IMR-90 (cell line): ENCODE results near the gene S1PR4. TPM values are rescaled to one million over a fixed set of nuclear protein-coding genes. Genes with fewer than 3 reads are reported as not detected.

Source experiments
- ATAC-seq: fragments of 200-7000 bp; cut with Tn5 transposase; 2 replicates; pipeline ENCODE4 v1.9.1; 2020; ENCODE audit warnings: low read depth, mild to moderate bottlenecking, moderate library complexity
- BruUV-seq: library from RNA; stranded (reverse); fragments of 400-500 nt; replicated peaks from 2 replicates; lab custom pipeline; 2021; lab: Mats Ljungman, UMichigan
- CTCF ChIA-PET: fragments of 300-600 bp; formaldehyde crosslinking; extraction: SDS; loops from one replicate; lab custom pipeline; 2021; ENCODE audit warnings: antibody characterized with exemption; lab: Yijun Ruan, JAX
- POLR2A ChIA-PET: fragments of 300-600 bp; sonication (Branson Sonifier 250); formaldehyde crosslinking; loops from one replicate; lab custom pipeline; 2022; ENCODE audit warnings: antibody characterized with exemption; ENCODE audit not compliant: unreplicated experiment; lab: Charles Lee
- DNase-seq: peaks from one replicate; pipeline ENCODE4 v3.0.0; 2013
- H2AFZ ChIP-seq: replicated peaks from 2 replicates; pipeline ENCODE3; 2013; ENCODE audit warnings: low read length, mild to moderate bottlenecking; ENCODE audit not compliant: poor library complexity
- H2AK5ac ChIP-seq: 2 replicates; pipeline ENCODE4 v1.6.1; 2013; ENCODE audit warnings: low read depth, low read length, inconsistent platforms
- H2AK9ac ChIP-seq: replicated peaks from 2 replicates; pipeline ENCODE3; 2013; ENCODE audit warnings: mild to moderate bottlenecking, low read depth, low read length, moderate library complexity; ENCODE audit not compliant: poor library complexity
- H2BK120ac ChIP-seq: 2 replicates; pipeline ENCODE4 v1.6.1; 2013; ENCODE audit warnings: low read depth, low read length, inconsistent platforms
- H2BK15ac ChIP-seq: 3 replicates; pipeline ENCODE4 v1.6.1; 2013; ENCODE audit warnings: low read depth, low read length, inconsistent platforms
- H2BK20ac ChIP-seq: 2 replicates; pipeline ENCODE4 v1.6.1; 2013; ENCODE audit warnings: low read depth, mild to moderate bottlenecking, inconsistent platforms, low read length, moderate library complexity
- H2BK5ac ChIP-seq: 2 replicates; pipeline ENCODE4 v1.6.1; 2013; ENCODE audit warnings: mild to moderate bottlenecking, low read depth, low read length, inconsistent platforms; ENCODE audit not compliant: poor library complexity, severe bottlenecking
- H3K14ac ChIP-seq: replicated peaks from 2 replicates; pipeline ENCODE4 v1.6.1; 2013; ENCODE audit warnings: low read depth, low read length, inconsistent platforms
- H3K18ac ChIP-seq: 2 replicates; pipeline ENCODE4 v1.6.1; 2013; ENCODE audit warnings: low read depth, low read length, control low read depth
- H3K23ac ChIP-seq: 2 replicates; pipeline ENCODE4 v1.6.1; 2013; ENCODE audit warnings: low read depth, low read length, inconsistent platforms
- H3K27ac ChIP-seq: 2 replicates; pipeline ENCODE4 v1.5.1; 2013; ENCODE audit warnings: mild to moderate bottlenecking, control low read depth, low read length; ENCODE audit not compliant: insufficient read depth
- H3K27me3 ChIP-seq: 2 replicates; pipeline ENCODE4 v1.6.1; 2013; ENCODE audit warnings: low read length; ENCODE audit not compliant: control insufficient read depth, insufficient read depth
- H3K36me3 ChIP-seq: 2 replicates; pipeline ENCODE4 v1.6.1; 2013; ENCODE audit warnings: low read length, mixed read lengths; ENCODE audit not compliant: control insufficient read depth, insufficient read depth
- H3K4ac ChIP-seq: 2 replicates; pipeline ENCODE4 v1.6.1; 2013; ENCODE audit warnings: low read depth, low read length, inconsistent platforms
- H3K4me1 ChIP-seq: 2 replicates; pipeline ENCODE4 v1.6.1; 2013; ENCODE audit warnings: low read length, mixed read lengths; ENCODE audit not compliant: control insufficient read depth, insufficient read depth
- H3K4me2 ChIP-seq: 2 replicates; pipeline ENCODE4 v1.6.1; 2013; ENCODE audit warnings: low read depth, mild to moderate bottlenecking, control low read depth, low read length, moderate library complexity
- H3K4me3 ChIP-seq: 2 replicates; pipeline ENCODE4 v1.5.1; 2013; ENCODE audit warnings: low read depth, mild to moderate bottlenecking, control low read depth, low read length, moderate library complexity; ENCODE audit not compliant: insufficient read depth
- H3K56ac ChIP-seq: 2 replicates; pipeline ENCODE4 v1.6.1; 2013; ENCODE audit warnings: low read length, inconsistent platforms; ENCODE audit not compliant: insufficient read depth; ENCODE audit errors: extremely low read depth
- H3K79me1 ChIP-seq, 2 experiments: 2 replicates each; pipeline ENCODE4 v1.6.1; 2013; ENCODE audit warnings: low read length in 2 of 2, inconsistent platforms in 1 of 2, low read depth in 1 of 2
- H3K9ac ChIP-seq: 2 replicates; pipeline ENCODE4 v1.6.1; 2013; ENCODE audit warnings: low read depth, low read length, control low read depth
- H3K9me1 ChIP-seq: 2 replicates; pipeline ENCODE4 v1.6.1; 2013; ENCODE audit warnings: low read length, inconsistent platforms; ENCODE audit not compliant: insufficient read depth
- H3K9me3 ChIP-seq: 2 replicates; pipeline ENCODE4 v1.6.1; 2013; ENCODE audit warnings: low read length; ENCODE audit not compliant: control insufficient read depth, insufficient read depth
- H4K20me1 ChIP-seq: 2 replicates; pipeline ENCODE4 v1.6.1; 2013; ENCODE audit warnings: low read length, inconsistent platforms; ENCODE audit not compliant: insufficient read depth
- H4K5ac ChIP-seq: 2 replicates; pipeline ENCODE4 v1.6.1; 2013; ENCODE audit warnings: mild to moderate bottlenecking, low read depth, low read length, control low read depth
- H4K8ac ChIP-seq, 2 experiments: 2 replicates each; pipeline ENCODE4 v1.6.1; 2013; ENCODE audit warnings: low read depth in 2 of 2, low read length in 2 of 2, control low read depth in 1 of 2, inconsistent platforms in 1 of 2
- H4K91ac ChIP-seq: 2 replicates; pipeline ENCODE4 v1.6.1; 2013; ENCODE audit warnings: low read depth, low read length, inconsistent platforms; ENCODE audit not compliant: insufficient read depth
- BHLHE40 ChIP-seq: fragments of 150-350 bp; IDR thresholded peaks from 2 replicates; pipeline ENCODE4 v1.6.1; 2016; ENCODE audit warnings: mild to moderate bottlenecking, low read depth, low read length
- CEBPB ChIP-seq: IDR thresholded peaks from 2 replicates; pipeline ENCODE4 v1.6.1; 2012; ENCODE audit warnings: low read depth, low read length, improper control_type of control experiment
- MAFK ChIP-seq: IDR thresholded peaks from 2 replicates; pipeline ENCODE4 v1.6.1; 2012; ENCODE audit warnings: low read depth, low read length, improper control_type of control experiment
- POLR2A ChIP-seq: IDR thresholded peaks from 2 replicates; pipeline ENCODE4 v1.6.1; 2012; ENCODE audit warnings: mild to moderate bottlenecking, low read depth, low read length
- RCOR1 ChIP-seq: IDR thresholded peaks from 2 replicates; pipeline ENCODE4 v1.6.1; 2012; ENCODE audit warnings: mild to moderate bottlenecking, low read length, improper control_type of control experiment; ENCODE audit not compliant: insufficient replicate concordance
- SMC3 ChIP-seq: fragments of 150-350 bp; IDR thresholded peaks from 2 replicates; pipeline ENCODE4 v1.6.1; 2016; ENCODE audit warnings: low read depth, mild to moderate bottlenecking, antibody characterized with exemption, low read length, moderate library complexity
- USF2 ChIP-seq: fragments of 150-350 bp; IDR thresholded peaks from 2 replicates; pipeline ENCODE4 v1.6.1; 2017; ENCODE audit warnings: mild to moderate bottlenecking, antibody characterized with exemption, low read length, low read depth
- WGBS, 2 experiments: methylation state at CpG; one replicate each; pipeline versions ENCODE4 v1.1.5 to v1.1.7; 2013; ENCODE audit warnings: missing lambda C conversion rate in 2 of 2; ENCODE audit not compliant: insufficient read length in 1 of 2; ENCODE audit errors: extremely low coverage in 2 of 2; 5-methylcytosine and 5-hydroxymethylcytosine counted together
- dilution Hi-C: fragments of 300-500 bp; cut with HindIII; formaldehyde crosslinking; loops from one replicate; pipeline ENCODE4 v1.14.3; 2018; ENCODE audit warnings: low sequenced_read_pairs; ENCODE audit not compliant: unreplicated experiment
- in situ Hi-C: fragments of 300-500 bp; cut with MboI; formaldehyde crosslinking; loops from 3 replicates; pipeline ENCODE4 v1.14.3; 2019; ENCODE audit warnings: low sequenced_read_pairs, inconsistent platforms, mixed read lengths
- intact Hi-C: fragments of 100-400 bp; cut with micrococcal nuclease; formaldehyde crosslinking; loops from 2 replicates; pipeline ENCODE4 v1.10.0; 2022
- polyA plus RNA-seq, 3 experiments: library from polyadenylated mRNA; depleted of rRNA; stranded (reverse); fragments of >200 nt; gene quantifications; 2 replicates each; pipeline ENCODE4 v1.2.3, GENCODE V29; 2012; ENCODE audit warnings: low replicate concordance in 1 of 3
- total RNA-seq: library from RNA; depleted of rRNA; stranded (reverse); fragments of >200 nt; gene quantifications from 2 replicates; pipeline ENCODE4 v1.2.3, GENCODE V29; 2012
- TF ChIP-seq, protein P1 (sequence below): fragments of 150-350 bp; IDR thresholded peaks from 2 replicates; pipeline ENCODE4 v1.6.1; 2016; ENCODE audit warnings: low read depth, mild to moderate bottlenecking, low read length, moderate library complexity, borderline replicate concordance

S1PR4 gene
- total and polyA plus RNA-seq, 2 of the 4 experiments (the other 2 are of a cell fraction): not detected

- TF ChIP-seq, protein P1, sequence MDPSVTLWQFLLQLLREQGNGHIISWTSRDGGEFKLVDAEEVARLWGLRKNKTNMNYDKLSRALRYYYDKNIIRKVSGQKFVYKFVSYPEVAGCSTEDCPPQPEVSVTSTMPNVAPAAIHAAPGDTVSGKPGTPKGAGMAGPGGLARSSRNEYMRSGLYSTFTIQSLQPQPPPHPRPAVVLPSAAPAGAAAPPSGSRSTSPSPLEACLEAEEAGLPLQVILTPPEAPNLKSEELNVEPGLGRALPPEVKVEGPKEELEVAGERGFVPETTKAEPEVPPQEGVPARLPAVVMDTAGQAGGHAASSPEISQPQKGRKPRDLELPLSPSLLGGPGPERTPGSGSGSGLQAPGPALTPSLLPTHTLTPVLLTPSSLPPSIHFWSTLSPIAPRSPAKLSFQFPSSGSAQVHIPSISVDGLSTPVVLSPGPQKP: no peak
- TF ChIP-seq POLR2A (no peak), SMC3 (no peak), BHLHE40 (no peak)
These were observed 14.6 kb upstream of the S1PR4 start (continued) for GRCh38 chr19:3163943-3164342.

DNA sequence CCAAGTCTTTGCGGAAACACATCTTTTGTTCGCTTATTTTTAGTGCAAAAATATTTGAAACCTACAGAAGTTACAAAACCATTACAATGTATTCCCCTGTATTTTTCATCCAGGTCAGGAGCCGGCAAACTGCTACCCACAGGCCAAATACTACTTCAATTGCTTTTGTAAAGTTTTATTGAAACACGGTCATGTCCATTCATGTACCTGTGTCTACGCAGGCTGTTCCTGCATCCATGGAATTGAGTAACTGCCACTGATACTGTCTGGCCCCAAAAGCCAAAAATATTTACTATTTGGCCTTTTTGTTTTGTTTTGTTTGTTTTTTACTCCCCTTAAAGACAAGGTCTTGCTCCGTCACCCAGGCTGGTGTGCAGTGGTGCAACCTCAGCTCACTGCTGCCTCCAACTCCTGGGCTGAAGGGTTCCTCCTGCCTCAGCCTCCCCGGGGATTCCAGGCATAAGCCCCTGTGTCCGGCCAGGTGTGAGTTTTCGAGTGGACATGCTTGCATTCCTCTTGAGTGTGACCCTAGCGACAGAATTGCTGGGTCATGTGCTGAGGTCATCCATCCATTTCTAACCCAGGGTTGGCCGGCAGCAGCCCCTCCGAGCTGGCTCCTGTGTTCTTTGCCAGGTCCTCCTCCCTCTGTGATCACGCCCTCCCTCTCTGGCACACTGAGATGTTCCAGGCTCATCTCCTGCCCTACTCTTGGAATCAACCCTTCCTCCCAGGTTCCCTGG, 10.9 kb upstream of the S1PR4 start:
- H2AK5ac ChIP-seq: no peak overlapping the region
- no peak overlapping the region for H2BK15ac ChIP-seq
- ATAC-seq (no peak), DNase-seq (no peak)
- no peak overlapping the region for H3K14ac ChIP-seq
- H3K4me1 ChIP-seq: no peaks in the 10 kb centered on the region; the same call in 1 of the 2 replicates
- BruUV-seq: no TSS peak
- H4K20me1 ChIP-seq: no peaks in the 10 kb centered on the region
- H3K18ac ChIP-seq: no peak overlapping the region
- H3K79me1 ChIP-seq: no peaks in the 10 kb centered on the region
- H3K4ac ChIP-seq: no peak overlapping the region
- peak overlapping the region; percentile 61 for H2AFZ ChIP-seq
- H2BK20ac ChIP-seq: no peak overlapping the region
- in situ Hi-C loops: no loop called here
- no peak overlapping the region for H3K9ac ChIP-seq
- dilution Hi-C loops: no loop called here
- no peaks in the 10 kb centered on the region for H3K36me3 ChIP-seq
- ChIA-PET CTCF (no interaction called here), POLR2A (no interaction called here)
- H3K27me3 ChIP-seq: no peaks in the 10 kb centered on the region; the same call in 1 of the 2 replicates
- H3K9me3 ChIP-seq: no peaks in the 10 kb centered on the region
- H2AK9ac ChIP-seq: no peak overlapping the region
- intact Hi-C loops: no loop called here
- WGBS, 2 experiments: 10% methylated on average over 2 of the region's 13 CpGs; no CpG with 5 or more reads in 1 of the 2 experiments
- H2BK5ac ChIP-seq: no peak overlapping the region
- no peak overlapping the region for H4K5ac ChIP-seq
- H4K8ac ChIP-seq: no peak overlapping the region
- H2BK120ac ChIP-seq: no peak overlapping the region
- H3K4me3 ChIP-seq: no peak overlapping the region
- H3K27ac ChIP-seq: no peak overlapping the region
- no peak overlapping the region for H3K23ac ChIP-seq
- no peak overlapping the region for H3K4me2 ChIP-seq
- no peak overlapping the region for H3K56ac ChIP-seq
- TF ChIP-seq RCOR1 (no peak), USF2 (no peak), MAFK (no peak), CEBPB (no peak), BHLHE40 (no peak), SMC3 (no peak)
- TF ChIP-seq, protein P1: no peak
- no peaks in the 10 kb centered on the region for H3K9me1 ChIP-seq
- H4K91ac ChIP-seq: no peak overlapping the region
